Measurements from ENCODE around the gene RIN3. TPM values are rescaled to one million over a fixed set of nuclear protein-coding genes. Genes with fewer than 3 reads are reported as not detected.

The RIN3 gene
- total RNA-seq, 1 experiment from 2014 or later, result 2.4 TPM

GRCh38 chr14:92687681-92688433 is 174.3 kb downstream of the RIN3 start:
- ChIA-PET CTCF (no interaction called here), POLR2A (ENCODE audit: low non-redundant PET) (no interaction called here)
- Histone ChIP-seq H3K27me3 (replicated peaks; ENCODE audit: insufficient read depth, low read depth, low read length, poor library complexity) (no peaks in the 10 kb centered on the region), H3K27ac (ENCODE audit: low read depth, low read length, poor library complexity, severe bottlenecking) (no peak overlapping the region), H3K4me1 (ENCODE audit: insufficient read depth, low read length, poor library complexity, severe bottlenecking) (peaks cover 11% of the 10 kb centered on the region), H3K9me3 (ENCODE audit: low read depth, low read length, poor library complexity, severe bottlenecking) (no peaks in the 10 kb centered on the region), H3K4me3 (ENCODE audit: low read depth, low read length, poor library complexity, severe bottlenecking) (peak overlapping the region; percentile 37), H3K36me3 (ENCODE audit: insufficient read depth, low read length, poor library complexity, severe bottlenecking) (no peaks in the 10 kb centered on the region)
- no peak for TF ChIP-seq EZH2 (IDR thresholded peaks at IDR 0.05; ENCODE audit: borderline replicate concordance, low read depth, low read length, poor library complexity, severe bottlenecking)
- TF ChIP-seq, protein P1, sequence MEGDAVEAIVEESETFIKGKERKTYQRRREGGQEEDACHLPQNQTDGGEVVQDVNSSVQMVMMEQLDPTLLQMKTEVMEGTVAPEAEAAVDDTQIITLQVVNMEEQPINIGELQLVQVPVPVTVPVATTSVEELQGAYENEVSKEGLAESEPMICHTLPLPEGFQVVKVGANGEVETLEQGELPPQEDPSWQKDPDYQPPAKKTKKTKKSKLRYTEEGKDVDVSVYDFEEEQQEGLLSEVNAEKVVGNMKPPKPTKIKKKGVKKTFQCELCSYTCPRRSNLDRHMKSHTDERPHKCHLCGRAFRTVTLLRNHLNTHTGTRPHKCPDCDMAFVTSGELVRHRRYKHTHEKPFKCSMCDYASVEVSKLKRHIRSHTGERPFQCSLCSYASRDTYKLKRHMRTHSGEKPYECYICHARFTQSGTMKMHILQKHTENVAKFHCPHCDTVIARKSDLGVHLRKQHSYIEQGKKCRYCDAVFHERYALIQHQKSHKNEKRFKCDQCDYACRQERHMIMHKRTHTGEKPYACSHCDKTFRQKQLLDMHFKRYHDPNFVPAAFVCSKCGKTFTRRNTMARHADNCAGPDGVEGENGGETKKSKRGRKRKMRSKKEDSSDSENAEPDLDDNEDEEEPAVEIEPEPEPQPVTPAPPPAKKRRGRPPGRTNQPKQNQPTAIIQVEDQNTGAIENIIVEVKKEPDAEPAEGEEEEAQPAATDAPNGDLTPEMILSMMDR (conservative IDR thresholded peaks at IDR 0.05; ENCODE audit: low read depth, low read length), result no peak
- DNase-seq (ENCODE audit: low spot score), result no peak
- intact Hi-C loops (cut with micrococcal nuclease; ENCODE audit: unreplicated experiment), result loop anchor here (2.0 to 10.0 kb wide), 2 partner anchors 97 to 323 kb away; no protein-coding TSS in a partner anchor
- no TSS peak for BruUV-seq (replicated peaks)

DNA sequence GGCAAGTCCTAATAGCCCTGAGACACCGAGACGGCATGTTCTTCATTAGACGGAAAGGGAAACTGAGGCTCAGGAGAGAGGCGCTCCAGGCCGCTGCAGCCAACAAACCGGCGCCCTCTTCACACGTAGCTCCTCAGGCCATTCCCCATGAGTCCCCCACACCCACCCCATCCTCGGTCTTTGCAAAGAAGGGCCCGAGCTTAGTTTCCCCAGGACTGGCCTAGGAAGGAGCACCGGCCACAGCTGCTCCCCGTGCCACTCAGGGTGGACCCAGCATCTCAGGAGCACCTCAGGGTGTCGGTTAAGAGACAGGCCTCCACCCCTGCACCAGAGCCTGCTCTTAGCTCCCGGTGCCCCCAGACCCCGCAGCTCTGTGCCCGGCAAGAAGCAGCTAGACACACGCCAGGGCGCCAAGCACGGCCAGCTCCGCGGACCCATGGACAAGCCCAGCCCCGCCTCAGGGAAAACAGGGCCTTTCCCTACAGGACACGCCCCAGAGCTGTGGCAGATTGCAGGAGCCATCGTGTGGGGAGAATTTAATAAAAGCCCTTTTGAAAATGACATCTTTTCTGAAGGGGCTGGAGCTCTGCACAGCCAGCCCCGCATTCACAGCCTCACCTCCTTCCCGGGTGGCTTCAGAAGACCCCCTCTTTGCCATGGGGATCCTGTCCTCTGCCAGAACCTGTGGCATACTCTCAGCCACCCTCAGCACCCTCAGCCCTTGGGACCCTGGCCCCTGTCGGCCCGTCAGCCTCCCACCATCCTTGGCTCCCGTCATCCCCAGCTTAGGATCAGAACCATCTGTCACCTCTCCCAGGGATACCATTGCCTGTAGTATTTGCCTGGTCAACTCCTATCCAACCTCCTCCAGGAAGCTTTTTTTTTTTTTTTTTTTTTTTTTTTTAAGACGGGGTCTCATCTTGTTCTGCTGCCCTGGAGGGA is 175.1 kb downstream of the RIN3 start:
- DNase-seq (ENCODE audit: low spot score), result no peak
- intact Hi-C loops (cut with micrococcal nuclease; ENCODE audit: unreplicated experiment), result loop anchor here (10.0 kb wide), 1 partner anchor 324 kb away; no protein-coding TSS in a partner anchor
- TF ChIP-seq, protein P1 (conservative IDR thresholded peaks at IDR 0.05; ENCODE audit: low read depth, low read length), result no peak
- no peak for TF ChIP-seq EZH2 (IDR thresholded peaks at IDR 0.05; ENCODE audit: borderline replicate concordance, low read depth, low read length, poor library complexity, severe bottlenecking)
- no peaks in the 10 kb centered on the region for H3K36me3 ChIP-seq (ENCODE audit: insufficient read depth, low read length, poor library complexity, severe bottlenecking)
- CTCF ChIA-PET, result interaction anchor here (0.6 to 0.7 kb wide), 3 partner anchors 52 to 625 kb away, joined by 3 to 6 read pairs (median 3); no protein-coding TSS in a partner anchor
- no peaks in the 10 kb centered on the region for H3K27me3 ChIP-seq (replicated peaks; ENCODE audit: insufficient read depth, low read depth, low read length, poor library complexity)
- no peak overlapping the region for H3K27ac ChIP-seq (ENCODE audit: low read depth, low read length, poor library complexity, severe bottlenecking)
- POLR2A ChIA-PET (ENCODE audit: low non-redundant PET), result no interaction called here
- BruUV-seq (replicated peaks), result no TSS peak
- H3K9me3 ChIP-seq (ENCODE audit: low read depth, low read length, poor library complexity, severe bottlenecking), result no peaks in the 10 kb centered on the region
- peaks cover 11% of the 10 kb centered on the region for H3K4me1 ChIP-seq (ENCODE audit: insufficient read depth, low read length, poor library complexity, severe bottlenecking)
- no peak overlapping the region for H3K4me3 ChIP-seq (ENCODE audit: low read depth, low read length, poor library complexity, severe bottlenecking)

DNA sequence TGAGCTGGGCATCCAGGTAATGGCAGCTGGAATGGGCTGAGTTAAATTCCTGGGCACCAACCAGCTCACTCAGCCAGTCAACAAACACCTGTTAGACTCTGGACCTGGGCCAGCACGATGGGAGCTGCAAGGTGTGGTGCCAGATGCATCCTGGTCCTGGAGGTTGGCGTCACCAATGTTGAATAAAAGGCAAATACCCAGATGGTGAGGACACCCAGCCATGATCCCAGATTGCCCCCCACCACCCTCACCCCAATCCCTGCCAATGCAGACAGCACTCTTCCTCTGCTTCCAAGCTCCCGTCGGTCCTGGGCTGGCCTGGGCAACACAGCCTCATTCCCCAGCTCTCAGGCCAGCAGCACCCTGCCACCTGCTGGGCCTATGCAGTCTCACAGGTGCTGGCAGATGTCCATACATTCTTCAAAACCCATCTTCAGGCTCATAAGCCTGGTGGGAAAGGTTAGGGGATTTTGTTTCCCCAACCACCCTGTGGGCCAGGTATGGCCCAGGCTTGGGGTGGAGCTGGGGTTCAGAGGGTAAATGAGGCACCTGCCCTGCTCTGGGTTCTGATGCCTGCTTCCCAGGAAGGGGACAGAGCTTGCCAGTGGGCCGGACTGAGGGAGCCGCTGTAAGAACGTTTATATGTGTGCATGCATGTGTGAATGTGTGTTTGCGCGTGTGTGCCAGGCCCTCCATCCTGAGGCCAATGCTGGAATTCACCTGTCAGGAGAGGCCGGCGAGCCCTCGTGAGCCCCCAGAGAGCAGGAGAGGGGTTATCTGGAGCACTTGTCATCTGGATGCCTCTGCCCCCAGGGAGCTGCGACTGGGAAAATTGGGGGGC is 176.8 kb downstream of the RIN3 start:
- no TSS peak for BruUV-seq (replicated peaks)

More for the DNA sequence above, 176.8 kb downstream of the RIN3 start:
- no peaks in the 10 kb centered on the region for H3K27me3 ChIP-seq (replicated peaks; ENCODE audit: insufficient read depth, low read depth, low read length, poor library complexity)
- intact Hi-C loops (cut with micrococcal nuclease; ENCODE audit: unreplicated experiment), result no loop called here
- H3K36me3 ChIP-seq (ENCODE audit: insufficient read depth, low read length, poor library complexity, severe bottlenecking), result no peaks in the 10 kb centered on the region
- TF ChIP-seq EZH2 (IDR thresholded peaks at IDR 0.05; ENCODE audit: borderline replicate concordance, low read depth, low read length, poor library complexity, severe bottlenecking), result no peak
- TF ChIP-seq, protein P1 (conservative IDR thresholded peaks at IDR 0.05; ENCODE audit: low read depth, low read length), result peak; percentile 50
- POLR2A ChIA-PET (ENCODE audit: low non-redundant PET), result no interaction called here
- CTCF ChIA-PET, result no interaction called here
- peaks cover 11% of the 10 kb centered on the region for H3K4me1 ChIP-seq (ENCODE audit: insufficient read depth, low read length, poor library complexity, severe bottlenecking)
- no peak overlapping the region for H3K27ac ChIP-seq (ENCODE audit: low read depth, low read length, poor library complexity, severe bottlenecking)
- H3K4me3 ChIP-seq (ENCODE audit: low read depth, low read length, poor library complexity, severe bottlenecking), result no peak overlapping the region
- DNase-seq (ENCODE audit: low spot score), result peak; percentile 49
- no peaks in the 10 kb centered on the region for H3K9me3 ChIP-seq (ENCODE audit: low read depth, low read length, poor library complexity, severe bottlenecking)
